Type B pancreatic cell (in vitro differentiated cells): ENCODE measurements around the gene TSHB. TPM values are rescaled to one million over a fixed set of nuclear protein-coding genes. Genes with fewer than 3 reads are reported as not detected.

Experiments
- DNase-seq: peaks from one replicate; pipeline ENCODE4 v3.0.0; 2021; ENCODE audit warnings: mixed read lengths; ENCODE audit not compliant: unreplicated experiment; ENCODE audit errors: extremely low spot score
- H3K27ac Mint-ChIP-seq: 2 replicates; pipeline ENCODE4 v1.8.0; 2021; ENCODE audit warnings: mild to moderate bottlenecking, mixed read lengths
- H3K27me3 Mint-ChIP-seq: 2 replicates; pipeline ENCODE4 v1.8.0; 2021; ENCODE audit warnings: mixed read lengths
- H3K36me3 Mint-ChIP-seq: 2 replicates; pipeline ENCODE4 v1.8.0; 2021; ENCODE audit warnings: mixed read lengths
- H3K4me1 Mint-ChIP-seq: one replicate; pipeline ENCODE4 v1.8.0; 2021; ENCODE audit warnings: mixed read lengths; ENCODE audit not compliant: unreplicated experiment
- H3K4me3 Mint-ChIP-seq: 2 replicates; pipeline ENCODE4 v1.8.0; 2021; ENCODE audit warnings: mild to moderate bottlenecking, mixed read lengths
- H3K9me3 Mint-ChIP-seq: 2 replicates; pipeline ENCODE4 v1.8.0; 2021; ENCODE audit warnings: mixed read lengths
- total RNA-seq: library from RNA; stranded (reverse); gene quantifications from 2 replicates; pipeline ENCODE4 v1.2.1, GENCODE V29; 2021; ENCODE audit warnings: low replicate concordance
- TF ChIP-seq, protein P1 (sequence below): fragments of 200-600 bp; sonication (generic); conservative IDR thresholded peaks from 2 replicates; pipeline ENCODE4 v1.5.0; 2021; ENCODE audit warnings: antibody characterized with exemption, mild to moderate bottlenecking

Gene TSHB
- total RNA-seq, 1 donor from 2014 or later: not detected

DNA sequence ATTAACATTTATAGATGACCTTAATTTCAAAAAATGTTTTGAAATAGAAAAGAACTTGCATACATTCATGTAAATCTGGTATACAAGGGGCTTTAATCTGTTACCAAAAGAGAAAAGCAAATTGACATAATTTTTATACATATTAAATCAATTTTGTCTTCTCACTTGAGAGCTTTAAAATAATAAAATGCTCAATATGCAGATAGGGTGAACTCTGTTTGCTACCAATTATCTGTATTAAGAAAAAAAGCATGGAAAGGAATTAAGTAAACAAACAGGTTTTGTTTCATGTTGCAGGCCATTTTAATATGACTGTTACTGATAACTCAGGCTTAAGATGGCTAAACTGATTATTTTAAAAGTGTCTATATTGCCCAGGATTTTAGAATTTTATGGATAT lies 6.0 kb upstream of the TSHB start:
- DNase-seq: no peak
- Mint-ChIP-seq H3K27ac (no peak overlapping the region), H3K4me3 (no peak overlapping the region)

DNA sequence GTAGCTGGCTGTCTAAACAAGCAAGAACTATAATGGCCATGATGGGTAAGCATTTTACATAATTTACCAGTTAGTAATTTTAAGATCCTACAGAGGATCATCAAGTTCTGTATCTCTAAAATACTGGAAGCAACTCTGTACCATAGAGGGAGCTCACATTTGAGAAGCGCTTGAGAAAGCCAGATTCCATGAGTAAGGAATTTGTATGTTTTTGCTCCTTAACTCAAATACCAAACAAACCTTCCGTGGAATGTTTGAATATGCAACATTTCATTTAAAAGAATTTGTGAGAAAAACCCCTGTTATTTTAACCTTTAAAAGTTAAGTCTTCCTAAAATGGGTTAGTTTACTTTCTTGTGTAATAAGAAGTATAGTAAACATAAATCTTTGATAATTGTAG lies 2.0 kb downstream of the TSHB start:
- H3K9me3 Mint-ChIP-seq: no peaks in the 10 kb centered on the region
- H3K4me1 Mint-ChIP-seq: no peaks in the 10 kb centered on the region
- H3K27ac Mint-ChIP-seq: no peak overlapping the region
- no peak for DNase-seq
- TF ChIP-seq, protein P1, sequence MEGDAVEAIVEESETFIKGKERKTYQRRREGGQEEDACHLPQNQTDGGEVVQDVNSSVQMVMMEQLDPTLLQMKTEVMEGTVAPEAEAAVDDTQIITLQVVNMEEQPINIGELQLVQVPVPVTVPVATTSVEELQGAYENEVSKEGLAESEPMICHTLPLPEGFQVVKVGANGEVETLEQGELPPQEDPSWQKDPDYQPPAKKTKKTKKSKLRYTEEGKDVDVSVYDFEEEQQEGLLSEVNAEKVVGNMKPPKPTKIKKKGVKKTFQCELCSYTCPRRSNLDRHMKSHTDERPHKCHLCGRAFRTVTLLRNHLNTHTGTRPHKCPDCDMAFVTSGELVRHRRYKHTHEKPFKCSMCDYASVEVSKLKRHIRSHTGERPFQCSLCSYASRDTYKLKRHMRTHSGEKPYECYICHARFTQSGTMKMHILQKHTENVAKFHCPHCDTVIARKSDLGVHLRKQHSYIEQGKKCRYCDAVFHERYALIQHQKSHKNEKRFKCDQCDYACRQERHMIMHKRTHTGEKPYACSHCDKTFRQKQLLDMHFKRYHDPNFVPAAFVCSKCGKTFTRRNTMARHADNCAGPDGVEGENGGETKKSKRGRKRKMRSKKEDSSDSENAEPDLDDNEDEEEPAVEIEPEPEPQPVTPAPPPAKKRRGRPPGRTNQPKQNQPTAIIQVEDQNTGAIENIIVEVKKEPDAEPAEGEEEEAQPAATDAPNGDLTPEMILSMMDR: no peak
- no peak overlapping the region for H3K4me3 Mint-ChIP-seq
- H3K36me3 Mint-ChIP-seq: no peaks in the 10 kb centered on the region
- peaks cover 3% of the 10 kb centered on the region for H3K27me3 Mint-ChIP-seq

More for the DNA sequence above, 6.0 kb upstream of the TSHB start:
- Mint-ChIP-seq H3K9me3 (no peaks in the 10 kb centered on the region), H3K27me3 (peaks cover 13% of the 10 kb centered on the region), H3K4me1 (no peaks in the 10 kb centered on the region), H3K36me3 (no peaks in the 10 kb centered on the region)
- TF ChIP-seq, protein P1: no peak

DNA sequence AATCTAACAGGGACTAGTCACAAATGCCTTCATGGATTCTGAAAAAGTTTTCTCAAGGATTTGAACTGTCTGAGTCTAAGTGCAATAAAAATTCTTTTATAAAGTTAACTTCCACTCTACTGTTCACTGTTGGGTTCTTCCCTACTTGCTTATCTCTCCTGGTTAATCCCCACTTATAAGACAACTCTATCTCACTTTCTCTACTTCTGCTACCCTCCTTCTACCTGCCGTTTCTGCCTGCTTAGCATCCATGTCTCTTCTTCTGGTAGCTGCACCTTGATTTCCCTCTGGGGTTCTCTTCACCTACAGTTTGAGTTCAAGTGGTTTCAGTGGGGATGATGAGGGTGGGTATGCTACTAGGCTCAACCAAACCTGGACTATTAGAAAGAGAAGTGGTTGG lies 6.0 kb downstream of the TSHB start:
- Mint-ChIP-seq H3K4me3 (no peak overlapping the region), H3K36me3 (no peaks in the 10 kb centered on the region), H3K9me3 (no peaks in the 10 kb centered on the region), H3K27me3 (no peaks in the 10 kb centered on the region), H3K27ac (no peak overlapping the region), H3K4me1 (no peaks in the 10 kb centered on the region)
- DNase-seq: no peak
- TF ChIP-seq, protein P1: no peak

DNA sequence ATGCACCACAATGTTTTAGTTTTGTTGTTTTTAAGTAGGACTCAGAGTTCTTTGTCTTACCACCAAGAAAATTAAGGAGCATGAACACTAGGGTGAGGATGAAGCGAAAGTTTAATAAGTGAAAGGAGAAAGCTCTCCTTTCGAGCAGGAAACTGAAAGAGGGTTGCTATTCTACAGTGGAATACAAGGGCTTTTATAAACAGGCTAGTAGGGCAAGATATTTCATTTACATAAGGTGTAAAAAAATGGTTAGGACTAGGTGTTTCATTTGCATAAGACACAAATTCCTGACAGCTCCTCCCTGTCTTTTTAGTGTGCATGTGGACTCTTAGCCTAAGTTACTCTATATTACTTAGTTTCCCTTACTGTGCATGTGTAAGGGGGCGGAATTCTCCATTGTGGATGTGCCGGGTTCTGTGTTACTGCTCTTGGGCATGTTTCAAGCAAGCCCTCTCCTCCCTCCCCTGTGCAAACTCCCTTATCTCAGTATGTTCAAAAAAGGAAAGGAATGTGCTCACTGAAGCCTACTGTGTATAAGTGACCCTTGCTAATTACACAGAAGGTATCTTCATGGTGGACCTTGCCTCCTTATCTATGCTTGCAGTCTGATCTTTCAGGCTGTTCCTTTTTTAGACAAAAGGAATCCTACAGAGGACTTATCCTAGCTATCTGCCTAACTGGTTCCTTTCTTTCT lies 7.3 kb downstream of the TSHB start:
- H3K4me1 Mint-ChIP-seq: no peaks in the 10 kb centered on the region
- no peak overlapping the region for H3K27ac Mint-ChIP-seq
- TF ChIP-seq, protein P1: no peak
- no peaks in the 10 kb centered on the region for H3K36me3 Mint-ChIP-seq
- no peaks in the 10 kb centered on the region for H3K27me3 Mint-ChIP-seq
- H3K4me3 Mint-ChIP-seq: no peak overlapping the region
- no peak for DNase-seq
- H3K9me3 Mint-ChIP-seq: no peaks in the 10 kb centered on the region

DNA sequence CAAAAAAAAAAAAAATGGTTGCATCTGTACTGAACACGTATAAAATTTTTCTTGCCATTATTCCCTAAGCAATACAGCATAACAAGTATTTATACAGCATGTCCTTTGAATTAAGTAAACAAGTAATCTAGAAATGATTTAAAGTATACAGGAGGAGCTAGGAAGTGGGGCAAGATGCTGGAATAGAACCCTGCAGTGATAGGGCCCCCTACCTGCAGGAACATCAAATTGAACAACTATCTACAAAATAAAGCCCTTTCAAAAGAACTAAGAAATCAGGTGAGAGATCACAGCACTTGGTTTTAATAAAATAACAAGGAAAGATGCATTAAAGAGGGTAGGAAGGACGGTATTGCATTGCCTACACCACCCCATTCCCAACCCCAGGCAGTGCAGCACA lies 10.9 kb downstream of the TSHB start:
- DNase-seq: no peak
- no peak overlapping the region for H3K27ac Mint-ChIP-seq
- H3K4me1 Mint-ChIP-seq: no peaks in the 10 kb centered on the region
- no peaks in the 10 kb centered on the region for H3K36me3 Mint-ChIP-seq
- no peaks in the 10 kb centered on the region for H3K9me3 Mint-ChIP-seq
- H3K27me3 Mint-ChIP-seq: no peaks in the 10 kb centered on the region
- H3K4me3 Mint-ChIP-seq: no peak overlapping the region
- TF ChIP-seq, protein P1: no peak
